H1 (cell line): ENCODE results near the gene MPRIP. TPM values are rescaled to one million over a fixed set of nuclear protein-coding genes. Genes with fewer than 3 reads are reported as not detected.

Experiments
- CTCF ChIA-PET: fragments of 300-600 bp; sonication (Branson Sonifier 250); formaldehyde crosslinking; loops from one replicate; lab custom pipeline; 2021; ENCODE audit not compliant: partially characterized antibody; lab: Charles Lee
- POLR2A ChIA-PET: fragments of 300-600 bp; sonication (Branson Sonifier 250); formaldehyde crosslinking; loops from one replicate; lab custom pipeline; 2021; ENCODE audit warnings: inconsistent platforms; ENCODE audit not compliant: partially characterized antibody; lab: Charles Lee
- DNase-seq, 2 experiments: peaks; one replicate each; pipeline versions ENCODE4 v3.0.0 to v3.0.0-alpha.2; 2010 to 2022; ENCODE audit warnings: low spot score in 2 of 2, low read depth in 1 of 2, mixed read lengths in 1 of 2
- FAIRE-seq: peaks from 2 replicates; lab custom pipeline; 2011; peaks lifted over from hg19 to GRCh38; lab: Jason Lieb, UNC
- H2AFZ ChIP-seq: 2 replicates; pipeline ENCODE4 v1.8.1; 2012; ENCODE audit warnings: low read length, inconsistent platforms
- H2AK5ac ChIP-seq: 2 replicates; pipeline ENCODE4 v1.6.1; 2013; ENCODE audit warnings: low read depth, low read length
- H2BK120ac ChIP-seq: replicated peaks from 2 replicates; pipeline ENCODE3; 2013; ENCODE audit warnings: low read depth, low read length, inconsistent platforms
- H2BK12ac ChIP-seq: 2 replicates; pipeline ENCODE4 v1.6.1; 2013; ENCODE audit warnings: low read depth, low read length
- H2BK15ac ChIP-seq: 2 replicates; pipeline ENCODE4 v1.6.1; 2013; ENCODE audit warnings: low read length
- H2BK20ac ChIP-seq: 2 replicates; pipeline ENCODE4 v1.6.1; 2013; ENCODE audit warnings: low read length
- H2BK5ac ChIP-seq: 2 replicates; pipeline ENCODE4 v1.6.1; 2013; ENCODE audit warnings: low read depth, low read length
- H3K14ac ChIP-seq: 2 replicates; pipeline ENCODE4 v1.6.1; 2013; ENCODE audit warnings: inconsistent platforms; ENCODE audit not compliant: insufficient read length
- H3K18ac ChIP-seq: 2 replicates; pipeline ENCODE4 v1.6.1; 2013; ENCODE audit warnings: low read length; ENCODE audit errors: extremely low read depth
- H3K23ac ChIP-seq: 2 replicates; pipeline ENCODE4 v1.6.1; 2013; ENCODE audit warnings: inconsistent platforms; ENCODE audit not compliant: insufficient read length
- H3K23me2 ChIP-seq: 2 replicates; pipeline ENCODE4 v1.6.1; 2013; ENCODE audit warnings: low read depth, low read length
- H3K27ac ChIP-seq: 2 replicates; pipeline ENCODE4 v1.6.1; 2011; ENCODE audit warnings: low read depth, low read length, inconsistent platforms
- H3K27me3 ChIP-seq, 4 experiments: replicated peaks in 1 of 4; 1 replicate in 1 of 4; 2 replicates in 3 of 4; pipeline versions ENCODE4 v1.6.1 to v1.8.1; 2011 to 2013; ENCODE audit warnings: low read length in 3 of 4, mild to moderate bottlenecking in 3 of 4, inconsistent platforms in 2 of 4, mixed read lengths in 2 of 4, moderate library complexity in 1 of 4; ENCODE audit not compliant: control insufficient read depth in 3 of 4, insufficient read depth in 3 of 4; ENCODE audit errors: extremely low read depth in 1 of 4
- H3K36me3 ChIP-seq, 4 experiments: 2 replicates each; pipeline versions ENCODE4 v1.6.1 to v1.8.1; 2011 to 2013; ENCODE audit warnings: mild to moderate bottlenecking in 4 of 4, low read length in 3 of 4, moderate library complexity in 2 of 4, control low read depth in 1 of 4, inconsistent platforms in 1 of 4; ENCODE audit not compliant: insufficient read depth in 4 of 4, control insufficient read depth in 2 of 4
- H3K4ac ChIP-seq: replicated peaks from 2 replicates; pipeline ENCODE3; 2013; ENCODE audit warnings: low read length, low read depth, mixed read lengths, inconsistent platforms; ENCODE audit not compliant: insufficient read length
- H3K4me1 ChIP-seq, 4 experiments: replicated peaks in 1 of 4; 1 replicate in 1 of 4; 2 replicates in 3 of 4; pipeline versions ENCODE4 v1.6.1 to v1.8.1; 2011 to 2013; ENCODE audit warnings: low read length in 3 of 4, inconsistent platforms in 2 of 4, mixed read lengths in 1 of 4; ENCODE audit not compliant: insufficient read depth in 4 of 4, control insufficient read depth in 3 of 4
- H3K4me2 ChIP-seq, 2 experiments: 2 replicates each; pipeline versions ENCODE4 v1.6.1 to v1.8.1; 2011 to 2013; ENCODE audit warnings: low read depth in 2 of 2, low read length in 2 of 2, control low read depth in 1 of 2, inconsistent platforms in 1 of 2, mild to moderate bottlenecking in 1 of 2; ENCODE audit not compliant: insufficient read depth in 1 of 2
- H3K4me3 ChIP-seq, 4 experiments: fragments of 200-600, 300-600 bp in 1 of 4; sonication (generic), shearing (Covaris generic), sonication (Bioruptor Twin) in 1 of 4; 2 replicates each; pipeline versions ENCODE4 v1.5.1 to v1.8.1; 2011 to 2016; ENCODE audit warnings: low read length in 4 of 4, low read depth in 3 of 4, control low read depth in 2 of 4, inconsistent platforms in 2 of 4, mild to moderate bottlenecking in 2 of 4, mixed read lengths in 1 of 4, moderate library complexity in 1 of 4; ENCODE audit not compliant: insufficient read depth in 2 of 4; ENCODE audit errors: extremely low read depth in 1 of 4
- H3K56ac ChIP-seq: replicated peaks from 2 replicates; pipeline ENCODE3; 2013; ENCODE audit warnings: low read depth, mild to moderate bottlenecking, mixed read lengths, low read length, inconsistent platforms; ENCODE audit not compliant: insufficient read length
- H3K79me1 ChIP-seq: 2 replicates; pipeline ENCODE4 v1.6.1; 2013; ENCODE audit warnings: low read depth, low read length, control low read depth
- H3K79me2 ChIP-seq, 2 experiments: 2 replicates each; pipeline versions ENCODE4 v1.6.1 to v1.8.1; 2012 to 2013; ENCODE audit warnings: low read length in 2 of 2, mild to moderate bottlenecking in 2 of 2, inconsistent platforms in 1 of 2; ENCODE audit not compliant: insufficient read depth in 2 of 2, control insufficient read depth in 1 of 2
- H3K9ac ChIP-seq, 4 experiments: replicated peaks in 1 of 4; 1 replicate in 1 of 4; 2 replicates in 3 of 4; pipeline versions ENCODE4 v1.6.1 to v1.8.1; 2011 to 2013; ENCODE audit warnings: low read depth in 3 of 4, low read length in 3 of 4, control low read depth in 2 of 4, mild to moderate bottlenecking in 2 of 4, moderate library complexity in 2 of 4, inconsistent platforms in 1 of 4; ENCODE audit errors: extremely low read depth in 1 of 4
- H3K9me3 ChIP-seq, 2 experiments: 2 replicates each; pipeline versions ENCODE4 v1.6.1 to v1.8.1; 2012 to 2013; ENCODE audit warnings: mild to moderate bottlenecking in 2 of 2, moderate library complexity in 2 of 2, control low read depth in 1 of 2, inconsistent platforms in 1 of 2, low read depth in 1 of 2, low read length in 1 of 2, mixed read lengths in 1 of 2; ENCODE audit not compliant: insufficient read depth in 2 of 2
- H4K20me1 ChIP-seq, 2 experiments: replicated peaks in 1 of 2; 2 replicates each; pipeline versions ENCODE3 to v1.8.1; 2011 to 2013; ENCODE audit warnings: inconsistent platforms in 2 of 2, low read length in 2 of 2, mild to moderate bottlenecking in 1 of 2; ENCODE audit not compliant: insufficient read depth in 2 of 2, control insufficient read depth in 1 of 2
- H4K5ac ChIP-seq: 2 replicates; pipeline ENCODE4 v1.6.1; 2013; ENCODE audit warnings: low read length, low read depth, mixed read lengths, inconsistent platforms; ENCODE audit not compliant: insufficient read length
- H4K8ac ChIP-seq: 2 replicates; pipeline ENCODE4 v1.8.0; 2013; ENCODE audit warnings: mild to moderate bottlenecking, moderate library complexity, low read length, inconsistent platforms; ENCODE audit not compliant: insufficient read depth; ENCODE audit errors: extremely low read depth
- H4K91ac ChIP-seq: replicated peaks from 2 replicates; pipeline ENCODE3; 2013; ENCODE audit warnings: low read length, mixed read lengths, inconsistent platforms; ENCODE audit not compliant: insufficient read length
- SIX5 ChIP-seq: IDR thresholded peaks from 2 replicates; pipeline ENCODE4 v1.6.1; 2011; ENCODE audit warnings: mild to moderate bottlenecking, low read depth, low read length
- WGBS, 2 experiments: shearing (Covaris generic) in 1 of 2; methylation state at CpG; one replicate each; pipeline versions ENCODE4 v1.1.6 to v1.1.7; 2013 to 2015; ENCODE audit warnings: low lambda C conversion rate in 2 of 2, mixed read lengths in 2 of 2, inconsistent platforms in 1 of 2, low coverage in 1 of 2, missing lambda C conversion rate in 1 of 2; ENCODE audit not compliant: insufficient replicate concordance in 2 of 2, insufficient coverage in 1 of 2, insufficient read length in 1 of 2; ENCODE audit errors: extremely low coverage in 1 of 2, missing lambda C conversion rate in 1 of 2; 5-methylcytosine and 5-hydroxymethylcytosine counted together
- polyA plus RNA-seq, 7 experiments: library from polyadenylated mRNA; depleted of rRNA in 3 of 7; stranded (reverse) in 5 of 7; unstranded in 2 of 7; fragments of >200 nt in 5 of 7; fragments of 200-250 nt in 2 of 7; gene quantifications; 1 replicate in 5 of 7; 2 replicates in 1 of 7; 4 replicates in 1 of 7; pipeline versions ENCODE4 v1.2.1 to v1.2.3, GENCODE V29; 2011 to 2013; ENCODE audit warnings: missing spikeins in 2 of 7, mixed read lengths in 2 of 7
- total RNA-seq: library from RNA; stranded (reverse); fragmentation: NEBNext Ultra II Directional; extraction: Animal tissue kit (Norgen Biotek cat#: 25700); gene quantifications from 2 replicates; pipeline ENCODE4 v1.2.1, GENCODE V29; 2021

The MPRIP gene
- total and polyA plus RNA-seq, 2 of the 8 experiments (the other 6 are each of a cell fraction or from before 2014, with no cell fraction given): 48.6 to 146 TPM

DNA sequence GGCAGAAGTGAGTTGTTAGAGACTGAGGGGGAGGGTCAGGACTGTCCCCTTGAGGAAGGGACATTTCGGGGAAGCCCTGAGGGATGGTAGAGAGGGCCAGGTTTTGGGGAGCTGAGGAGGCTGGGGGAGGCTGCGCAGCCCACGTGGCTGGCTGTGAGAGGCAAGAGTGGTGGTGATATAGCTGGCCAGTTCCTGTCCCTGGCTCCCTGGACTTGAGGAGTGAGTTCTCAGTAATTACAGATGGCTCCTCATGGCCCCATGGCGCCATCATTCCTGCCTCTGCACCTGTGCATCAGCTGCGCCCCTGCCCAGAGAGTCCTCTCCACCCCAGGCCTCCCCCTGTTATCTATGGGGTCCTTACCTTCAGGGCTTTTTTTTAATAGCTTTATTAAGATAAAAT lies 30.3 kb downstream of the MPRIP start:
- no peak for TF ChIP-seq SIX5
- no peak overlapping the region for H2BK15ac ChIP-seq
- no peak overlapping the region for H3K4ac ChIP-seq
- H3K79me1 ChIP-seq: peaks cover 9% of the 10 kb centered on the region
- H3K27me3 ChIP-seq: no peaks in the 10 kb centered on the region
- no peak overlapping the region for H2BK5ac ChIP-seq
- H2BK20ac ChIP-seq: no peak overlapping the region
- H3K9ac ChIP-seq: no peak overlapping the region
- no peak overlapping the region for H4K8ac ChIP-seq
- no peaks in the 10 kb centered on the region for H3K4me1 ChIP-seq
- H3K9me3 ChIP-seq: no peaks in the 10 kb centered on the region
- no peak overlapping the region for H3K4me3 ChIP-seq
- no peak overlapping the region for H2AK5ac ChIP-seq
- H3K23ac ChIP-seq: no peak overlapping the region
- H3K23me2 ChIP-seq: no peaks in the 10 kb centered on the region
- ChIA-PET POLR2A (no interaction called here), CTCF (interaction anchor here (0.7 to 1.1 kb wide), 2 partner anchors 10 to 13 kb away, joined by 3 to 4 read pairs; no protein-coding TSS in a partner anchor)
- no peaks in the 10 kb centered on the region; a peak in 1 of 8 replicates for H3K36me3 ChIP-seq
- H4K91ac ChIP-seq: no peak overlapping the region
- H4K20me1 ChIP-seq: peaks cover 3 to 14% of the 10 kb centered on the region in 2 experiments
- FAIRE-seq (no peak), DNase-seq (no peak)
- no peak overlapping the region for H3K27ac ChIP-seq
- H3K14ac ChIP-seq: no peak overlapping the region
- peaks cover 0 to 67% of the 10 kb centered on the region in 2 experiments; a peak in 3 of 4 replicates for H3K79me2 ChIP-seq
- 93% methylated on average over 5 of the region's 5 CpGs; no CpG with 5 or more reads in 1 of the 2 experiments for WGBS, 2 experiments
- H2BK12ac ChIP-seq: no peak overlapping the region
- H4K5ac ChIP-seq: no peak overlapping the region
- H2BK120ac ChIP-seq: no peak overlapping the region
- no peak overlapping the region for H2AFZ ChIP-seq
- H3K56ac ChIP-seq: no peak overlapping the region
- no peak overlapping the region for H3K4me2 ChIP-seq
- H3K18ac ChIP-seq: no peak overlapping the region
